Superior temporal gyrus (tissue), 1 donor: ENCODE measurements around the gene KMT2A.
"Not testable (repeated sequence)": the region's sequence is repeated elsewhere in the genome, so short reads cannot be mapped to it uniquely, and the experiment has no call there.

Experiments used
- DNase-seq: peaks from one replicate; pipeline ENCODE4 v3.0.0-alpha.2; 2016; ENCODE audit errors: extremely low spot score

KMT2A gene

DNA sequence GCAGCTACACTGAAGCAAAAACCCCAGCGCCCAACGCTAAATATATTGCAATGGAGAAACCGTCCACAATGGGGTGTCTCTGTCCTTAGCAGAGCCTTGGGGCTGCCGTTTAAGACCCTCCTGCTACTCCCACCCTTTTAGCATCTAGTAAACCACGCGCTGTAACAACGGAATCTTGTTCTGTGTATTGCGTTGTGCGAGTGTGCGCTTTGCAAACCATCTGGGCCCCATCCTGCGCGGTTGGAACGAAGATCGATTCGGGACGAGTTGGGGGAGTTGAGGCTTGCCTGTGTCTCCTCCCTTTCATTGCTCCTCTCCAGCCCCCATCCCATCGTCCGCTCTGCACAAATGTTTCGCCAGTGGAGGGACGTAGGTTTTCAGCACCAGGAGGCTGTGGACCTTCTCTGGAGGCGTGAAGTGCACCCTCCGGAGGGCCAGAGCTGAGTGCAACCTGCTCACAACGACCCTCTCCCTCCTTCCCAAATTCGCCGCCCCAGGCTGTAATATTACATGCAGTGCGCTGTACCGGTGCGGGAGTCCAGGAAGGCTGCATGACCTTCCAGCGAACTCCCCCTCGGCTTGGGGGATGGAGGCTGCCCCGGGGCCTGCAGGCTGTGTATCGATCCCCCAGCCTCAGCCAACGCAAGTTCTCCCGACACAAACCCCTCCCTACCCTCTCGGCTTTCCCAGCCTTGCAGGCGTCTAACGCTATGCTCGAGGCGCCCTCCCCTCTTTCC is 1.6 kb upstream of the KMT2A start:
- peak; percentile 73 for DNase-seq

GRCh38 chr11:118435290-118435892 is 901 bp upstream of the KMT2A start:
- DNase-seq: no peak

DNA sequence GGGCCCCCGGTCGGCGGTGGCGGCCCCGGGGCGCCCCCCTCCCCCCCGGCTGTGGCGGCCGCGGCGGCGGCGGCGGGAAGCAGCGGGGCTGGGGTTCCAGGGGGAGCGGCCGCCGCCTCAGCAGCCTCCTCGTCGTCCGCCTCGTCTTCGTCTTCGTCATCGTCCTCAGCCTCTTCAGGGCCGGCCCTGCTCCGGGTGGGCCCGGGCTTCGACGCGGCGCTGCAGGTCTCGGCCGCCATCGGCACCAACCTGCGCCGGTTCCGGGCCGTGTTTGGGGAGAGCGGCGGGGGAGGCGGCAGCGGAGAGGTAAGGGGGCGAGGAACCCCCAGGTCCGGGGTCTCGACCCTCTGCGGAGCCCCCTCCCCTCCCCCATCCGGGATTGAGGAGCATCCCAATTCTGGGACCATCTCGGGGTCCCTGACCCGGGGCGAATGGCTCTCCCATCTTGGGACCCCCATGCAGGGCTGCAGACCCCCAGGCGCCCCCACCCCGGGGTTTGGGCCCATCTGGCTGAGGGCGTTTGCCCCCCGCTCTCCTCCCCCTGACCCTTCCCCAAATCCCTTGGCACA is 431 bp downstream of the KMT2A start:
- no peak for DNase-seq

DNA sequence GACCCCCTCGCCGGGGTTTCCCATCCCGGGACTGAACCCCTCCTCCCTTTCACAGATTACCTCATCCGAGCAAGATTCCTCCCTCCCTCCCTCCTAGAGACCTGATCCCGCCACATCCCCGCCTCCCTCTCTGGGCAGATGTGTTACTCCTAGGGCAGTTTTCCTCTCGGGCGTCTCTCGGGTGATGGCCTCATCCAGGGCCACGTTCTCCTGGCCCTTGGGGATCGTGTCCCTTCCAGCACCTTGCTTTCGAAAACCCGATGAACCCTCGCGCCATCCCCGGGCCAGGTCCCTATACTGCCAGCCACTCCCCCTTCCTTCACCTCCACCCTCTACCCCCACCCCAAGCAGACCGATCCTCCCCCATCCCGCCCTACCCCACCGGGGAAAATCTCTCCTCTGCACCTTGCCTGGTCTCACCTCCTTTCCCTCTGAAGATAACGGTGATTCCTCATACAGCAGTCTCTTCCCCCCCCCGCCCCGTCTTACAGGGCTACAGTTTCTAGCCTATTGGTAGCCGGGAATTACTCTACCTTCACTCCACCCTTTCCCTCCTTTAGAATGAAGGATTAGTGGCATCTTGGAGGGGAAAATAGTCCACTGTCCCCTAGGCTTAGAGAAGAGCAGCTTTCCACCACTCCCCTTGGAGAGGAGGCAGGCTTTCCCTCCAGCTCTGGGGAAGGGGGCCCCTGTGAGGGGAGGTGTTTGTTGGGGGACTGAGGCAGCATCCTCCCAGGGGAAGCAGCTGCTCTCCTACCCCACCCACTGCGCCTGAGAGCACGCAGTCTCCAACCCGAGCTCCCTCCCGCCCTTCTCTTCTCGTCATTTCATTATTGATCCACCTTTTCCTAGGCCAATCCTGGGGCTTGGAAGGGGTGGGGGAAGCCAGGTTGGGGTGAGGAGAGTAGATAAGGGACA is 1.2 kb downstream of the KMT2A start:
- no peak for DNase-seq

- DNase-seq: peak; percentile 63
These were observed 2.1 kb downstream of the KMT2A start for GRCh38 chr11:118438314-118438931.

DNA sequence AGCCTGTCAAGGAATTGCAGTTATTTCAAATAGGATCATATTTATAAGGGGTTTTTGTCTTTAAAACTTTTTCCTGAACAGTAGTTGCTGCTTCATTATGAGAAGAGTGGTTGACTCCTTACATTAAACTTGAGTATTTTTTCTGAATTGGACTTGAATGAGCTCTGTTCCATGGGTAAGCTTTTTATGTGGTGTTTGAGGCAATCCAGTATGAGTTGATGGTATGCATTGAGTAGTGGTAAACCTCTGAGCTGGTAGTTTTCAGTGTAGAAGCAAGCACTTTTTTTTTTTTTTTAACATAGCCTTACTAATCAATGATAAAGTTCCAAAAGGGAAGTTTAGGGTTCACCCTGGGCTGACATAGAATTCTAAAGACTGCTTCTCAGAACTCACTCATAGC is 3.4 kb downstream of the KMT2A start:
- DNase-seq: no peak

GRCh38 chr11:118441770-118442275 is 5.5 kb downstream of the KMT2A start:
- no peak for DNase-seq

- DNase-seq: no peak
These were observed 6.0 kb downstream of the KMT2A start for GRCh38 chr11:118442301-118442700.

DNA sequence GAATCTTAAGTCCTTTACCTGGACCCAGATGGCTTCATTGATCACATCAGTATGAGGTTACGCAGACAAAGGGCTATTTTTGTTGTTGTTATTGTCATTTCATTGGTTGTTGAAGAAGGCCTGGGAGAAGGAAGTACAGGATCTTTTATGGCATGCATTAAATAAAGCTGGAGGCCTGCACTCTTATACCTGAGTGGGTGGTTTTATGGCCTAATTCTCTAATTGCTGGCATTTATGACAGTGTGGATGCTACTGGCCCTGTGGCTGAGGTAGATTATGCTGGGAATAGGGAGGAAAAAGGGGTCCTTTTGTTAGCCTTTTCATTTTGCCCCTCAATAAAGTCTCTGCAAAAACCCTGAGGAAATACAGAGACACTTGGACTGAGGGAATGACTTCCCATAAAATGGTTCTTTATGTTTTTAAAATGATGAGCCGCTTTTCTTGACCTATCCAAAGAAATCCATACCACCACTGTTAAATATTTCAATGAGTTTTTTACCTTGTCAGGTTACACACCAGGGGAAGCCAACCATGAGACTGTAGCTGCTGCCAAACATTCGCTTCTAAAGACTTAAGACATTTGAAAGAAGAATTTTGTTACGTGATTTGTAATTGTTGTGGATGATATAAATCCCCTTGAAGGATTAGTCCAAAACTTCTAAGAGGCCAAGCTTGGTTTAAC is 6.8 kb downstream of the KMT2A start:
- no peak for DNase-seq

DNA sequence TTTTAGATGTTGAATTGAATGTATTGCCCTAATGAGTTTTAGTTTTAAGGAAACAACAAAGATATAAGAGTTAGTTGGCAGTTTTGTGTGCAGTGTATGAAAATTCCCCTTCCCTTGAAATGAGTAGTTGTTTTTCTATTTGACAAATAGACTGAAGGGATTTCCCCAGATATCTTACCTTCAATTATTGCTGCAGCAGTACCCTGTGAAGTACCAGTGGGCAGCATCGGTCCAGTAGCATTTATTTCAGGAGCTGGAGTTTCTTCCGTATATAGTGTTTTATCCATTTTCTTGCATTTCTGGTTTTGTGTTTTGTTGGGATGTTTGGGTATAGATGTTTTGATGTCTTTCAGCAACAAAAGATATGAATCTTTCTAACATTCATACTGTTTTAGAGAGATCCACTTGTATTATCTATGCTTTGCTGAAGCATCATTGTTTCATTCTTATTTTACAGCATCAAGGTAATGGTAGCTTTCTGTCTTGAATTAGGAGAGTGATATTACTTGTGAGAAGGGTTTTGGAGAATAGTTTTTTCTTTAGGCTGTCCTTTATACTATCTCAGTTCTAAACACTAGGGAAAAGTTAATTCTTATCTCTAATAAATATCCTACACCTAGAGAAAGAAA is 7.4 kb downstream of the KMT2A start:
- DNase-seq: no peak

GRCh38 chr11:118447423-118447822 is 11.1 kb downstream of the KMT2A start:
- DNase-seq: no peak

GRCh38 chr11:118448294-118448693 is 12.0 kb downstream of the KMT2A start:
- no peak for DNase-seq

- no peak for DNase-seq
These were observed 13.1 kb downstream of the KMT2A start for GRCh38 chr11:118449316-118449918.

DNA sequence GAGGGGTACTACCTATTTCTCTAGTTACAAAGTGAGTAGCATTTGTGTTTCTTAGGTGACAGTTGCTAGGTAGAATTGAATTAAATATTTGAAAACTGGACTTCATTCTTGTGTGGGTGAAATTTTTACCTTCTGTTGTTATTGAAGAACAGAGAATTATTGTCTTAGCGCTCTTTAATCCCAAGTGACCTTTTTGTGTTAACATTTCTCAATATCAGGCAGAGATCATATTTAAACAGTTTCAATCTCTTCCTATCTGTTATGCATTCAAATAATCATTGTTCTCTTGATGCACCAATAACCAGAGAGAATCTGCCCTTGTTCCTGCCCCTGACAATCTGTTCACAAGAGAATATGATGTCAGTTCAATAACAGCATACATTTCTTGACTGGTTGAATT is 14.2 kb downstream of the KMT2A start:
- no peak for DNase-seq

- DNase-seq: no peak
These were observed 25.9 kb downstream of the KMT2A start for GRCh38 chr11:118462178-118462577.

- DNase-seq: not testable (repeated sequence)
These were observed 32.7 kb downstream of the KMT2A start for GRCh38 chr11:118468968-118469367.

GRCh38 chr11:118471030-118471429 is 34.7 kb downstream of the KMT2A start:
- DNase-seq: no peak

DNA sequence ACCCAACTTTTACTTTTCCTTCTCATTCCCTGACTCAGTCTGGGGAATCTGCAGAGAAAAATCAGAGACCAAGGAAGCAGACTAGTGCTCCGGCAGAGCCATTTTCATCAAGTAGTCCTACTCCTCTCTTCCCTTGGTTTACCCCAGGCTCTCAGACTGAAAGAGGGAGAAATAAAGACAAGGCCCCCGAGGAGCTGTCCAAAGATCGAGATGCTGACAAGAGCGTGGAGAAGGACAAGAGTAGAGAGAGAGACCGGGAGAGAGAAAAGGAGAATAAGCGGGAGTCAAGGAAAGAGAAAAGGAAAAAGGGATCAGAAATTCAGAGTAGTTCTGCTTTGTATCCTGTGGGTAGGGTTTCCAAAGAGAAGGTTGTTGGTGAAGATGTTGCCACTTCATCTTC is 37.2 kb downstream of the KMT2A start:
- no peak for DNase-seq

DNA sequence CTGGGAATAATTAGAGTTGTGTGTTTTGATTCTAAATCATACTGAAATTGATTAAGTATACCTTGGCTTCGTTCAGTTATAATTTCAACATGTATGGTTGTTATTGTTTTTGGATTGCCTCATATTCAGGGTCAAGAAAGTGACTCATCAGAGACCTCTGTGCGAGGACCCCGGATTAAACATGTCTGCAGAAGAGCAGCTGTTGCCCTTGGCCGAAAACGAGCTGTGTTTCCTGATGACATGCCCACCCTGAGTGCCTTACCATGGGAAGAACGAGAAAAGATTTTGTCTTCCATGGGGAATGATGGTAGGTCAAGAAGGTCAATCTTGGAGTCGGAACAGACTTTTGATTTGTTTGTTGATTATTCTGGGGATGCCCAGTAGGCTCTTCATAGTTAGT is 40.4 kb downstream of the KMT2A start:
- no peak for DNase-seq

GRCh38 chr11:118481238-118481637 is 44.9 kb downstream of the KMT2A start:
- DNase-seq: not testable (repeated sequence)
